Measurements from ENCODE around the gene SNAPC2.

SNAPC2 gene

DNA sequence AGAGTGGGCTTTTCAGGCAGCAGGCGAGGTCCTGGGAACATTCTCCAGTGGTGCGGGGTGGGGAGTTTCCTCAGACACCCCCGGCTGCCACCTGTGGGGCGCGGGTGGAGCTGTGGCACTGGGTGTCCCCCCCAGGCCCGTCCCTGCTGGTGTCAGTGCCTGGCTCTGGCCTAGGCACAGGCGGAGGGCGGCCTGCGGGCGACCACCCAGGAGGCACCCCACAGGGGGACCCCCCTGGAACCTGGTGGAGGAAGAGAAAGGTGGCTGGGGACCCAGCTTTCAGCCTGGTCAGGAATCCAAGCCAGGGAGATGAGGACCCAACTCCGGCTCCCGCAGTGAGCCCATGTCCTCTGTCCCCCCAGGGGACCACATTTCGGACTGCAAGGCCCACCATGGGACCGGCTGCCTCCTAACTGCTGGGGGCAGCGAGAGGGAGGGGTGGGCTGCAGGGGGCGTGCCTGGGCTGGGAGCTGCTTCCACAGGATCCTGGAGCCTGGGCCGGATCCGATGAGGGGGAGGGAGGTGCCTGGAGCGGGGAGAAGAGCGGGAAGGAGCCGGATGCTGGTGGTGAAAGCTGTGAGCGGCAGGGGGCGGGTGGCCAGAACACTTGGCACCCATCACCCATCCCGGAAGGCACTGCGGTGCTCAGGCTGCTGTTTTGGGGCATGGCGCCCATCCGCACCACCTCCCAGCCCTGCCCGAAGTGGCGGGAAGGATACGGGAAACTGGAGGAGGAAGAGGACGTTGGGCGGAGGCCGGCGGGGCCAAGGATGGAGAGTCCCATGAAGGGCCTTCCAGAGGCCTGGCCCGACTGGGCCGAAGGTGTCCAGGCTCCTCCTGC lies 11.3 kb downstream of the SNAPC2 start:
- no peak for ATAC-seq (ENCODE audit: low read depth)
- no peak overlapping the region for H3K4me3 ChIP-seq (ENCODE audit: severe bottlenecking)
- TF ChIP-seq, protein P1, sequence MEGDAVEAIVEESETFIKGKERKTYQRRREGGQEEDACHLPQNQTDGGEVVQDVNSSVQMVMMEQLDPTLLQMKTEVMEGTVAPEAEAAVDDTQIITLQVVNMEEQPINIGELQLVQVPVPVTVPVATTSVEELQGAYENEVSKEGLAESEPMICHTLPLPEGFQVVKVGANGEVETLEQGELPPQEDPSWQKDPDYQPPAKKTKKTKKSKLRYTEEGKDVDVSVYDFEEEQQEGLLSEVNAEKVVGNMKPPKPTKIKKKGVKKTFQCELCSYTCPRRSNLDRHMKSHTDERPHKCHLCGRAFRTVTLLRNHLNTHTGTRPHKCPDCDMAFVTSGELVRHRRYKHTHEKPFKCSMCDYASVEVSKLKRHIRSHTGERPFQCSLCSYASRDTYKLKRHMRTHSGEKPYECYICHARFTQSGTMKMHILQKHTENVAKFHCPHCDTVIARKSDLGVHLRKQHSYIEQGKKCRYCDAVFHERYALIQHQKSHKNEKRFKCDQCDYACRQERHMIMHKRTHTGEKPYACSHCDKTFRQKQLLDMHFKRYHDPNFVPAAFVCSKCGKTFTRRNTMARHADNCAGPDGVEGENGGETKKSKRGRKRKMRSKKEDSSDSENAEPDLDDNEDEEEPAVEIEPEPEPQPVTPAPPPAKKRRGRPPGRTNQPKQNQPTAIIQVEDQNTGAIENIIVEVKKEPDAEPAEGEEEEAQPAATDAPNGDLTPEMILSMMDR (IDR thresholded peaks at IDR 0.05; ENCODE audit: poor library complexity, severe bottlenecking): no peak
- no peak overlapping the region for H3K27ac ChIP-seq (ENCODE audit: poor library complexity, severe bottlenecking)
- no peaks in the 10 kb centered on the region for H3K27me3 ChIP-seq (ENCODE audit: insufficient read depth, poor library complexity, severe bottlenecking)
- H3K9me3 ChIP-seq (ENCODE audit: severe bottlenecking): no peaks in the 10 kb centered on the region
- H3K36me3 ChIP-seq (ENCODE audit: low read depth): peaks cover 60% of the 10 kb centered on the region
- no peak for DNase-seq (ENCODE audit: low spot score)
- H3K4me1 ChIP-seq (ENCODE audit: insufficient read depth, poor library complexity, severe bottlenecking): peaks cover 15% of the 10 kb centered on the region

DNA sequence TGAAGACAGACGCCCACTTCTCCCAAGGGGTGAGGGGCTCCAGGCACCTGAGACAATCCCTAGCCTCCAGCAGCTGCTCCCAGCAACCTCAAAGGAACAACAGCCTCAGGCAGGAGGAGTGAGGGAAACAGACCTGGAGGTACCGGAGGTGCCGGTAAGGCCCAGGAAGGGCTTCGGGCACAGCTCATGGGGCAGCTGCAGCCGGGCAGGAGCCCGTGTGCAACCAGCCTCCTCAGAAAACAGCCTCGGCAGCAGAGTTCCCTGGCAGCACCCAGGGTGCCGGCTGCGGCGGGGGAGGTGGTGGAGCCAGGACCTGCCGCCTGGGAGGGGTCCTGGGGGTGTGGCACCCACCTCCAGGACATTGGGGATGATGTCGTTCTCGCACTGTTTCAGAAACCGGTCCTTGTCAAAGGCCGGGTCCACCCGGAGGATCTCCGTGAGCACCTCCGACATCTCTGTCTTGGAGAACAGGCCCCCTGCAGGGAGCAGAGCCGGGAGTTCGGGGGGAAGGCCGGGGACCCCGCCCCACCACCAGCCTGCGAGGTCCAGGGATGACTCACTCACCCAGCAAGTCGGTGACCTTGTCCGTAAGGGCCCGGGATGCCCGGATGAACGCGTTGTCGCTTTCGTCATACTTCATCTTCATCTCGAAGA lies 12.3 kb downstream of the SNAPC2 start:
- Histone ChIP-seq H3K36me3 (ENCODE audit: low read depth) (peaks cover 70% of the 10 kb centered on the region), H3K4me1 (ENCODE audit: insufficient read depth, poor library complexity, severe bottlenecking) (peaks cover 15% of the 10 kb centered on the region), H3K27me3 (ENCODE audit: insufficient read depth, poor library complexity, severe bottlenecking) (no peaks in the 10 kb centered on the region), H3K27ac (ENCODE audit: poor library complexity, severe bottlenecking) (no peak overlapping the region), H3K4me3 (ENCODE audit: severe bottlenecking) (no peak overlapping the region), H3K9me3 (ENCODE audit: severe bottlenecking) (no peaks in the 10 kb centered on the region)
- ATAC-seq (ENCODE audit: low read depth) (no peak), DNase-seq (ENCODE audit: low spot score) (no peak)
- TF ChIP-seq, protein P1 (IDR thresholded peaks at IDR 0.05; ENCODE audit: poor library complexity, severe bottlenecking): no peak

DNA sequence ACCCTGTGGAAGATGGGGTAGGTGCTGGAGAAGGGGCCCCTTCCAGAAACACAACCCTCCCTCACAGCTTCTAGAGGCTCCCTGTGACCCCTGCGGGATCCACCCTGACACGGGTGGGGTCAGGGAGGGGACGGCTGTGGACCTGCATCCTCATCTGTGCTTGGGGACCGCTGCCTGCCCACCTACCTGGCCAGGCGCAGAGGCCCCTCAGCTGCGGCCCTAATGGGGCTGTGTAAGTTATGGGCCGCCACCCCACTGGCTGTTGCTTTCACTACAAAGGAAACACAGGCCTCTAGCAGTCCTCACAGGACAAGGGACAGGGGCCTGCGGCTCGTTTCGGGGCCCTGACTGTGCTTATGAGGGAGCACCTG lies 12.8 kb downstream of the SNAPC2 start:
- peaks cover 15% of the 10 kb centered on the region for H3K4me1 ChIP-seq (ENCODE audit: insufficient read depth, poor library complexity, severe bottlenecking)
- no peaks in the 10 kb centered on the region for H3K27me3 ChIP-seq (ENCODE audit: insufficient read depth, poor library complexity, severe bottlenecking)
- H3K36me3 ChIP-seq (ENCODE audit: low read depth): peaks cover 75% of the 10 kb centered on the region
- H3K27ac ChIP-seq (ENCODE audit: poor library complexity, severe bottlenecking): no peak overlapping the region
- H3K9me3 ChIP-seq (ENCODE audit: severe bottlenecking): no peaks in the 10 kb centered on the region
- no peak overlapping the region for H3K4me3 ChIP-seq (ENCODE audit: severe bottlenecking)
- TF ChIP-seq, protein P1 (IDR thresholded peaks at IDR 0.05; ENCODE audit: poor library complexity, severe bottlenecking): no peak
- no peak for DNase-seq (ENCODE audit: low spot score)
- ATAC-seq (ENCODE audit: low read depth): no peak

DNA sequence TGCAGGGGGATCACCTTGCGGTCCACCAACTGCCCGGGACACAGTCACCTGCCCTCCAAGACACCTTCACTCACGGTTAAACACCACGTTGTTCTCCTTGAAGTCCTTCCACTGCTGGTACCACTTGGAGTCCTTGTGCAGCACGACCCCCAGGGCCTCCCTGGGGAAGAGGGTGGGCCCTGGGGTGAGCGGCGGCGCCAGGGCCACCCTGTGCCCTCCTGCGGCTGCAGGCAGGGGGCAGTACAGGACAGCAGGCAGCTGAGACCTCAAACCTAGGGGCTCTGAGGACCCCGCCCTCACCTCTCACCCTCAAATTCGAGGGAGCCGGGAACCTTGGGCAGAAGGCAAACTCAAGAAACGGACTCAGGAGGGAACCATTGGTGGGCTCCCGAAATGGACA lies 13.3 kb downstream of the SNAPC2 start:
- no peaks in the 10 kb centered on the region for H3K9me3 ChIP-seq (ENCODE audit: severe bottlenecking)
- H3K27ac ChIP-seq (ENCODE audit: poor library complexity, severe bottlenecking): no peak overlapping the region
- ATAC-seq (ENCODE audit: low read depth) (no peak), DNase-seq (ENCODE audit: low spot score) (no peak)
- H3K27me3 ChIP-seq (ENCODE audit: insufficient read depth, poor library complexity, severe bottlenecking): no peaks in the 10 kb centered on the region
- peaks cover 13% of the 10 kb centered on the region for H3K4me1 ChIP-seq (ENCODE audit: insufficient read depth, poor library complexity, severe bottlenecking)
- H3K4me3 ChIP-seq (ENCODE audit: severe bottlenecking): no peak overlapping the region
- H3K36me3 ChIP-seq (ENCODE audit: low read depth): peaks cover 80% of the 10 kb centered on the region
- TF ChIP-seq, protein P1 (IDR thresholded peaks at IDR 0.05; ENCODE audit: poor library complexity, severe bottlenecking): no peak

All from RWPE2 (cell line).